Mesenchymal stem cell (in vitro differentiated cells and primary cell): Measurements from ENCODE around the gene SIPA1L3.

Experiments
- DNase-seq: peaks from one replicate; pipeline ENCODE4 v3.0.0-alpha.2; 2013
- H2AFZ ChIP-seq: one replicate; pipeline ENCODE4 v1.6.1; 2013; ENCODE audit warnings: low read depth, mild to moderate bottlenecking, control low read depth, inconsistent platforms, low read length, moderate library complexity
- H2AK5ac ChIP-seq: 2 replicates; pipeline ENCODE4 v1.6.1; 2013; ENCODE audit warnings: low read length, moderate library complexity, mild to moderate bottlenecking, inconsistent platforms; ENCODE audit not compliant: severe bottlenecking
- H2BK120ac ChIP-seq: one replicate; pipeline ENCODE4 v1.6.1; 2013; ENCODE audit warnings: low read depth, mild to moderate bottlenecking, inconsistent platforms, low read length, moderate library complexity
- H2BK12ac ChIP-seq, 2 experiments: one replicate each; pipeline ENCODE4 v1.6.1; 2013; ENCODE audit warnings: inconsistent platforms in 2 of 2, low read length in 2 of 2, mild to moderate bottlenecking in 2 of 2, moderate library complexity in 2 of 2, control low read depth in 1 of 2
- H2BK15ac ChIP-seq: one replicate; pipeline ENCODE4 v1.6.1; 2013; ENCODE audit warnings: mild to moderate bottlenecking, low read depth, inconsistent platforms; ENCODE audit not compliant: poor library complexity, severe bottlenecking
- H2BK5ac ChIP-seq: 2 replicates; pipeline ENCODE4 v1.6.1; 2013; ENCODE audit warnings: low read depth, mild to moderate bottlenecking, low read length, control low read depth, inconsistent platforms; ENCODE audit not compliant: poor library complexity, severe bottlenecking
- H3K14ac ChIP-seq, 2 experiments: one replicate each; pipeline ENCODE4 v1.6.1; 2013; ENCODE audit warnings: inconsistent platforms in 2 of 2, low read length in 2 of 2, control low read depth in 1 of 2, mild to moderate bottlenecking in 1 of 2, moderate library complexity in 1 of 2
- H3K18ac ChIP-seq, 2 experiments: one replicate each; pipeline ENCODE4 v1.6.1; 2013; ENCODE audit warnings: inconsistent platforms in 2 of 2, low read length in 2 of 2, control low read depth in 1 of 2, low read depth in 1 of 2, mild to moderate bottlenecking in 1 of 2
- H3K23ac ChIP-seq, 2 experiments: one replicate each; pipeline ENCODE4 v1.6.1; 2013; ENCODE audit warnings: inconsistent platforms in 2 of 2, low read length in 2 of 2, mild to moderate bottlenecking in 2 of 2, moderate library complexity in 2 of 2, control low read depth in 1 of 2
- H3K27ac ChIP-seq: 2 replicates; pipeline ENCODE4 v1.5.1; 2013; ENCODE audit warnings: mild to moderate bottlenecking, moderate library complexity, low read length, control low read depth, inconsistent platforms; ENCODE audit not compliant: poor library complexity, severe bottlenecking
- H3K27me3 ChIP-seq, 2 experiments: 2 replicates each; pipeline versions ENCODE4 v1.6.1 to v1.7.0; 2013; ENCODE audit warnings: low read length in 2 of 2, mild to moderate bottlenecking in 2 of 2, moderate library complexity in 2 of 2, control low read depth in 1 of 2, inconsistent platforms in 1 of 2; ENCODE audit not compliant: control insufficient read depth in 1 of 2, insufficient read depth in 1 of 2
- H3K36me3 ChIP-seq, 2 experiments: 2 replicates each; pipeline versions ENCODE4 v1.6.1 to v1.7.0; 2013; ENCODE audit warnings: low read length in 2 of 2, control low read depth in 1 of 2, inconsistent platforms in 1 of 2, low read depth in 1 of 2, mild to moderate bottlenecking in 1 of 2; ENCODE audit not compliant: insufficient read depth in 2 of 2, control insufficient read depth in 1 of 2
- H3K4ac ChIP-seq, 2 experiments: one replicate each; pipeline ENCODE4 v1.6.1; 2013; ENCODE audit warnings: inconsistent platforms in 2 of 2, low read length in 2 of 2, mild to moderate bottlenecking in 2 of 2, moderate library complexity in 2 of 2, control low read depth in 1 of 2, low read depth in 1 of 2
- H3K4me1 ChIP-seq: 2 replicates; pipeline ENCODE4 v1.6.1; 2013; ENCODE audit warnings: low read depth, low read length, control low read depth; ENCODE audit not compliant: control insufficient read depth, insufficient read depth
- H3K4me2 ChIP-seq: 2 replicates; pipeline ENCODE4 v1.6.1; 2013; ENCODE audit warnings: low read length, mild to moderate bottlenecking, inconsistent platforms; ENCODE audit not compliant: poor library complexity, severe bottlenecking
- H3K4me3 ChIP-seq, 2 experiments: 2 replicates each; pipeline versions ENCODE4 v1.5.1 to v1.7.0; 2013; ENCODE audit warnings: low read length in 2 of 2, mild to moderate bottlenecking in 2 of 2, control low read depth in 1 of 2, low read depth in 1 of 2; ENCODE audit not compliant: insufficient read depth in 1 of 2
- H3K79me1 ChIP-seq: replicated peaks from 2 replicates; pipeline ENCODE4 v1.6.1; 2013; ENCODE audit warnings: mild to moderate bottlenecking, control low read depth, low read length, inconsistent platforms; ENCODE audit not compliant: poor library complexity, severe bottlenecking
- H3K9ac ChIP-seq: 2 replicates; pipeline ENCODE4 v1.7.0; 2013; ENCODE audit warnings: mild to moderate bottlenecking, low read length, moderate library complexity
- H3K9me3 ChIP-seq: 2 replicates; pipeline ENCODE4 v1.7.0; 2013; ENCODE audit warnings: mild to moderate bottlenecking, low read length; ENCODE audit not compliant: control insufficient read depth
- H4K8ac ChIP-seq: one replicate; pipeline ENCODE4 v1.6.1; 2013; ENCODE audit warnings: inconsistent platforms, mild to moderate bottlenecking, low read length, moderate library complexity
- H4K91ac ChIP-seq: one replicate; pipeline ENCODE4 v1.6.1; 2013; ENCODE audit warnings: mild to moderate bottlenecking, low read length, inconsistent platforms
- WGBS: methylation state at CpG from one replicate; pipeline ENCODE4 v1.1.7; 2013; ENCODE audit warnings: mixed read lengths; 5-methylcytosine and 5-hydroxymethylcytosine counted together

SIPA1L3 gene

GRCh38 chr19:38191747-38192146, 284.7 kb downstream of the SIPA1L3 start:
- H4K91ac ChIP-seq = no peak overlapping the region
- H3K23ac ChIP-seq = no peak overlapping the region
- H3K18ac ChIP-seq = no peak overlapping the region
- peaks cover 17% of the 10 kb centered on the region for H3K4me1 ChIP-seq
- no peak overlapping the region for H3K14ac ChIP-seq
- no peak overlapping the region for H3K27ac ChIP-seq
- no peaks in the 10 kb centered on the region for H3K9me3 ChIP-seq
- peaks cover 43% of the 10 kb centered on the region for H3K79me1 ChIP-seq
- H2BK120ac ChIP-seq = no peak overlapping the region
- no peaks in the 10 kb centered on the region for H3K27me3 ChIP-seq
- H3K9ac ChIP-seq = no peak overlapping the region
- DNase-seq = no peak
- H3K36me3 ChIP-seq = peaks cover 31 to 67% of the 10 kb centered on the region in 2 experiments
- no peak overlapping the region for H3K4me3 ChIP-seq
- no peak overlapping the region for H2AK5ac ChIP-seq
- no peak overlapping the region for H2AFZ ChIP-seq
- no peak overlapping the region for H3K4ac ChIP-seq
- WGBS = 89% methylated on average over 13 of the region's 13 CpGs
- H3K4me2 ChIP-seq = no peak overlapping the region
- no peak overlapping the region for H2BK12ac ChIP-seq
- no peak overlapping the region for H2BK5ac ChIP-seq
- H2BK15ac ChIP-seq = no peak overlapping the region
- no peak overlapping the region for H4K8ac ChIP-seq

GRCh38 chr19:38193445-38193844, 286.4 kb downstream of the SIPA1L3 start:
- Histone ChIP-seq H2BK12ac (no peak overlapping the region), H3K4ac (no peak overlapping the region), H3K27ac (no peak overlapping the region), H3K79me1 (peaks cover 51% of the 10 kb centered on the region), H3K9me3 (no peaks in the 10 kb centered on the region), H3K4me2 (no peak overlapping the region), H3K4me1 (peaks cover 17% of the 10 kb centered on the region), H3K4me3 (no peak overlapping the region), H2BK15ac (no peak overlapping the region), H3K9ac (no peak overlapping the region), H3K18ac (no peak overlapping the region), H3K14ac (no peak overlapping the region), H3K27me3 (no peaks in the 10 kb centered on the region), H2BK120ac (no peak overlapping the region), H3K36me3 (peaks cover 47 to 83% of the 10 kb centered on the region in 2 experiments), H2AK5ac (no peak overlapping the region), H3K23ac (no peak overlapping the region), H2AFZ (no peak overlapping the region), H4K91ac (no peak overlapping the region), H4K8ac (no peak overlapping the region), H2BK5ac (no peak overlapping the region)
- DNase-seq = no peak
- 94% methylated on average over 29 of the region's 29 CpGs for WGBS

DNA sequence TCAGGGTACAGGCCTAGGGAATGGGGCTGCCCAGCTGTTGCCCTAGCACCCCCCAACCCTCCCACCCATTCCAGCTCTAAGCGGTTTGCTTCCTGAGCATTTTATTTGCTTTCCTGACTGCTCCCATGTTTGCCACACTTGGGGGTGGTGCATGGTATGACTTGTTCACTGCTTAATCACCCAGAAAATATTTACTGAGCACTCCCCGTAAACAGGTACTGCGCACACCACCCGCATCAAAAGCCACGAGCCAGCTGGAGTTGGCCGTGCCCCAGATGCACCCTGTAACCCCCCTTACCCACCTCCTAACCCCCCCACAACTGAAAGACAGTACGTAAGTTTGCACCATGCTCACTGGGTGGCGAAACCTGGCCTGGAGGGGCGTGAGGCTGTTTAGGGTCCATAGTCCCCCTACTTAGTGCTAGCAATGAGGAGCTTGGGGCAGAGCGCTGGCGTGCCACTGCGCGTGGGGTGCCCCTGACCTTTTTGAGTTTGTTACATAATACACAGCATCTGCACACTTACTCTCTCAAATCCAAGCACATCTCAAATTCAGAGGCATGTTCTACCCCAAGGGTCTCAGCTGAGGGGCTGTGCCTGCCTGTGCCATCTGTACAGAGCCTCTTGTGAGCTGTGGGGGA, 287.2 kb downstream of the SIPA1L3 start:
- no peaks in the 10 kb centered on the region for H3K9me3 ChIP-seq
- no peak overlapping the region for H3K18ac ChIP-seq
- H3K14ac ChIP-seq = no peak overlapping the region
- peaks cover 49% of the 10 kb centered on the region for H3K79me1 ChIP-seq
- no peak overlapping the region for H4K91ac ChIP-seq
- H2BK15ac ChIP-seq = peak overlapping the region; percentile 39
- H3K23ac ChIP-seq = no peak overlapping the region
- no peak overlapping the region for H3K4ac ChIP-seq
- H3K27me3 ChIP-seq = no peaks in the 10 kb centered on the region
- no peak overlapping the region for H2BK12ac ChIP-seq
- H3K4me1 ChIP-seq = peaks cover 17% of the 10 kb centered on the region
- H3K9ac ChIP-seq = no peak overlapping the region
- no peak for DNase-seq
- no peak overlapping the region for H3K4me3 ChIP-seq
- no peak overlapping the region for H2BK120ac ChIP-seq
- H3K36me3 ChIP-seq = peaks cover 54 to 89% of the 10 kb centered on the region in 2 experiments
- H2BK5ac ChIP-seq = no peak overlapping the region
- H3K4me2 ChIP-seq = no peak overlapping the region
- H2AK5ac ChIP-seq = no peak overlapping the region
- H4K8ac ChIP-seq = peak overlapping the region; percentile 39
- no peak overlapping the region for H3K27ac ChIP-seq
- 82% methylated on average over 12 of the region's 13 CpGs for WGBS
- H2AFZ ChIP-seq = no peak overlapping the region

- Histone ChIP-seq H3K27ac (no peak overlapping the region), H3K9me3 (no peaks in the 10 kb centered on the region), H2AFZ (no peak overlapping the region), H3K27me3 (no peaks in the 10 kb centered on the region), H3K14ac (no peak overlapping the region), H2BK5ac (no peak overlapping the region), H3K4me1 (peaks cover 13% of the 10 kb centered on the region), H2BK12ac (no peak overlapping the region), H3K4me2 (no peak overlapping the region), H3K4ac (no peak overlapping the region), H3K9ac (no peak overlapping the region), H2BK15ac (no peak overlapping the region), H2BK120ac (no peak overlapping the region), H3K36me3 (peaks cover 56 to 88% of the 10 kb centered on the region in 2 experiments), H3K23ac (no peak overlapping the region), H4K91ac (no peak overlapping the region), H2AK5ac (no peak overlapping the region), H4K8ac (no peak overlapping the region), H3K18ac (no peak overlapping the region), H3K4me3 (no peak overlapping the region), H3K79me1 (peaks cover 44% of the 10 kb centered on the region)
- 89% methylated on average over 10 of the region's 10 CpGs for WGBS
- no peak for DNase-seq
Measured at GRCh38 chr19:38195237-38195636, 288.2 kb downstream of the SIPA1L3 start.
